ENCODE measurements around the gene TOMT.

The TOMT gene, protein sequence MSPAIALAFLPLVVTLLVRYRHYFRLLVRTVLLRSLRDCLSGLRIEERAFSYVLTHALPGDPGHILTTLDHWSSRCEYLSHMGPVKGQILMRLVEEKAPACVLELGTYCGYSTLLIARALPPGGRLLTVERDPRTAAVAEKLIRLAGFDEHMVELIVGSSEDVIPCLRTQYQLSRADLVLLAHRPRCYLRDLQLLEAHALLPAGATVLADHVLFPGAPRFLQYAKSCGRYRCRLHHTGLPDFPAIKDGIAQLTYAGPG

DNA sequence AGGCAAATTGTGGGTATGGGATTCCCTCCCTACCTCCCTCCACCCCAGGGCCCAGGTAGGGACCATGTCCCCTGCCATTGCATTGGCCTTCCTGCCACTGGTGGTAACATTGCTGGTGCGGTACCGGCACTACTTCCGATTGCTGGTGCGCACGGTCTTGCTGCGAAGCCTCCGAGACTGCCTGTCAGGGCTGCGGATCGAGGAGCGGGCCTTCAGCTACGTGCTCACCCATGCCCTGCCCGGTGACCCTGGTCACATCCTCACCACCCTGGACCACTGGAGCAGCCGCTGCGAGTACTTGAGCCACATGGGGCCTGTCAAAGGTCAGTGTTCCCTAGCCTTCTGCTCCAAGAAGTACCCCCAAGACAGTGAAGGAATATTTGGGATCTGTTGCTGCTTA is at the start of gene TOMT:
TSS of gene TOMT (plus strand) at position 37 of the 400 bp plus-strand sequence. CDS start at position 65, 28 bp downstream.
- no peak for DNase-seq (ENCODE audit: low spot score)

DNA sequence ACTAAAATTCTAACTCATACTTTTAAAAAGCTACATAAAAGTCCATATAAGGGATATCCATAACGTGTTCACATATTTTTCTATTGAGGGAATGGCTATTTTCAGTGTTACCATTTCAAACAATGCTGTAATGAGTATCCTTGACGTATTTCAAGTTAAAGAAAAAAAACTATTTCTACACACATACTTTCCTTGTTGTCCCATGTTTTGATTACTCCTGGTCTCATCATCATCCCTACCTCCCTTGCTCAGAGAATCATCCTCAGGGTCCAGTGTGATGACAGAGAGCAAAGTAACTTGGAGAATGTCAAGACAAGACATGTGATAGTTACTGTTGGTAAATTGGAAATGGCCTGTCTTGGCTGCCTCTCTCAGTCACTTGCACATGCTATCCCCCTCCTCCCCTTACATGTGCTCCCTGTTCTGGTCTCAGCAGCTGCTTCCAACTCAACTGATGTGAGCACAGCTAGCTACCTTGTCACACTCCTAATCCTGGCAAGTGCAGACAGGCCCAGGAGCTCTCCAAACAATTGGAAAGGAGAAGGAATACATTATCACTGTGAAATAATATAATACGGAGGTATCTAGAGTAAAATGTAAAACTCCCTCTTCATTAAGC is 47.2 kb upstream of the TOMT start:
- no peak for DNase-seq (ENCODE audit: low spot score)

GRCh38 chr11:72061739-72062396 is 43.9 kb upstream of the TOMT start:
- no peak for DNase-seq (ENCODE audit: low spot score)

DNA sequence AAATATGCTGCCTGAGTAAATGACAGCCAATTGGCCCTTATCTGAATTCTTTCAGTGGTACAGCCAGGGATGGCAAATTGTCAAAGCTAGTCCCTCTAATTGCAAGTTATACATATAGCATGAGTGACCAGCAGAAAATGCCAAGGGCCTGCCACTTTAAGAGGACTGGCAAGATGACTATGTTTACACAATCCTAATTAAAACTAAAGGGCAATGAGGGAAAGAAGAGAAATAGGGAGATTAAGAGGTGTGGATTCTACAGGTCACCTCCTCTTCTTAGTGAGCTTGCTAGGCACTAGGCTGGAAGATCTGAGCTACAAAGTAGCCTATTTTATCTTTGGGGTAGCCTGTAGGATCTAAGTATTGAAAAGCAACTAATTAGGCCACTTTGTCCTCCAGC is 38.9 kb upstream of the TOMT start:
- no peak for DNase-seq (ENCODE audit: low spot score)

DNA sequence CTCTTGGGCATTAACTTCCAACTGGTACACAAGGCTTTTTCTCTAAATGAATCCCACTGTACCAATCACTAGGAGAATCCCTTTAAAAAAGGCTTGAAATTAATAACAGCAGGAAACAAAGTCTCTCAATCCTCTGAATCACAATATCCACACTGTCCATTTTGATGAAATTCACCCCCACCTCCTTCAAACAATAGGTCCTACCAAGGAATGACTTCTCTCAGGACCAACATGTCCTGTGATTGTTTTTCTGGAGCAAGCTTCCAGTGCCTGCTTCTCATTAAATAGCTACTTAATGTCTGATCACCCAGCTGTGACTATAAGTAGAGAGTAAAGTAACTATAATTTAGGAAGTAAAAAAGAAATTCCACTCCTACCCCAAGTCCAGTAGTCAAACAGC is 38.5 kb upstream of the TOMT start:
- no peak for DNase-seq (ENCODE audit: low spot score)

GRCh38 chr11:72067676-72068075 is 38.0 kb upstream of the TOMT start:
- no peak for DNase-seq (ENCODE audit: low spot score)

- no peak for DNase-seq (ENCODE audit: low spot score)
Observed at GRCh38 chr11:72069200-72069599, 36.5 kb upstream of the TOMT start.

GRCh38 chr11:72069787-72070251 is 35.9 kb upstream of the TOMT start:
- DNase-seq (ENCODE audit: low spot score): peak; percentile 47

- DNase-seq (ENCODE audit: low spot score): no peak
Observed at GRCh38 chr11:72070491-72070890, 35.2 kb upstream of the TOMT start.

GRCh38 chr11:72072348-72072747 is 33.4 kb upstream of the TOMT start:
- DNase-seq (ENCODE audit: low spot score): no peak

GRCh38 chr11:72075109-72075508 is 30.6 kb upstream of the TOMT start:
- DNase-seq (ENCODE audit: low spot score): no peak

- no peak for DNase-seq (ENCODE audit: low spot score)
Observed at GRCh38 chr11:72075756-72076155, 30.0 kb upstream of the TOMT start.

DNA sequence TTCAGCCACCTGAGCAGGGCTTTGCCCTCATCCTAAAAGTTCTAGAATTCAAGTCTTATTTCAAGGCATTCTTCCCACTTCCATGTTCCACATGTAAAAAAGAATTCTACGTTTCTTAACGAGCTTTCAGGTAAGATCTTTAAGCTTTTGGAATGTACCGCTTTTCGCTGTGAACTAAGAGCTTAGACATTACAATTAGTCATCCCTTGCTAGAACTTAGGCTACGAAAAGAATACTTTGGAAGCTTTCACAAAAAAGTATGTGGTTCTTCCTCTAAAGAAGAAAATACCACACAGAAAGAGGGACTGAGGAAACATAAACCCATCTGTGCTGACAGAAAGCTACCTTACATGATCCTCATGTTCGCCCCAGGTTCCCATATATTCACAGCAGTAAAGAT is 27.2 kb upstream of the TOMT start:
- DNase-seq (ENCODE audit: low spot score): no peak

GRCh38 chr11:72079819-72080325 is 25.9 kb upstream of the TOMT start:
- no peak for DNase-seq (ENCODE audit: low spot score)

- peak; percentile 90 for DNase-seq (ENCODE audit: low spot score)
Observed at GRCh38 chr11:72080326-72081183, 25.2 kb upstream of the TOMT start, which contains the start of the genes LRRC51 and NUMA1. Gene LRRC51 (plus strand): TSS chr11:72080850. CDS start chr11:72089084, 8,234 bp downstream. Gene NUMA1 (minus strand): TSS chr11:72080542. CDS start chr11:72035943, 44,599 bp downstream.

DNA sequence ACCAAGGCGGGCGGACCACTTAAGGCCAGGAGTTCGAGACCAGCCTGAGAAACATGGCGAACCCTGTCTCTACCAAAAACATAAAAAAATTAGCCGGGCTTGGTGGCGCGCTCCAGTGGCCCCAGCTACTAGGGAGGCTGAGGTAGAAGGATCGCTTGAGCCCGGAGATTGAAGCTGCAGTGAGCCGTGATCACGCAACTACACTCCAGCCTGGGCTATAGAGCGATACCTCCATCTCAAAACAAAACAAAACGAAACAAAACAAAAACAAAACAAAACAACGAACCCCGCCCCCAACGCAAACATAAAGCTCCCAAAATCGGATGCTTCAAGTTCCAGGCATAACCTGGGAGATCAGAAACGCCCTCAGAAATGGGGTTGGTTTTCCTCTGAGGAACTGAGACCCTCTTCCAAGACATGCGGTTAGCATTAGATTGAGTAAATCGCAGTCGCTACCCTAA is 24.5 kb upstream of the TOMT start:
- DNase-seq (ENCODE audit: low spot score): no peak

DNA sequence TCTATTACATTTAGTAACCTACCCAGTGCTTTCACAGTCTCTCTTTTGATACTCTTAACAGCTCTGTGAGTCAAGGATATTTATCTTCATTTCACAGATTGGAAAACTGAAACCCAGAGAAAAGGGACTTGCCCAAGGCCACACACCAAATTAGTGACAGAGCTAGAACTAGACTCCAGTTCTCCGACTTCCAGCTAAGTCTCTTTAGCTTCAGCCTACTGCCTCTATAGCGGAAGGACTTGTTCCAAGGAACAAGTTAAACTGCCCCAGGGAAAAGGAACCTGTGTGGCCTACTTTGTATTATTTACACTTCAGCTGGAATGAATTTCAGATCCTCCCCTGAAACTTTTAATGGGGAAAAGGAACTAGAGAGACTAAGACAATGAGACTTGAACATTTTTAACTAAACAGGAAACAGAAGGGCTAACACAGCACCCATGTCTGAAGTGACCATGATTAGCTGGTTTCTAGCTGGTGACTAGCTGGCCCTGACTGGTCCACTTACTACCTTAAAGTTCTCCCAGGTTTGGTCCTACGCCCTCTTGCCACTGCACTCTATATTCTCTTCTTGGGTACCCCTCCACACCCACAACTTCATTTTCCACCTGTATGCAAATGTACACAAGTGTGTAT is 23.8 kb upstream of the TOMT start:
- no peak for DNase-seq (ENCODE audit: low spot score)

GRCh38 chr11:72083414-72083813 is 22.3 kb upstream of the TOMT start:
- no peak for DNase-seq (ENCODE audit: low spot score)

GRCh38 chr11:72084076-72084475 is 21.6 kb upstream of the TOMT start:
- no peak for DNase-seq (ENCODE audit: low spot score)

GRCh38 chr11:72084965-72085364 is 20.8 kb upstream of the TOMT start:
- DNase-seq (ENCODE audit: low spot score): no peak

GRCh38 chr11:72085621-72086351 is 19.9 kb upstream of the TOMT start:
- peak; percentile 28 for DNase-seq (ENCODE audit: low spot score)
